GM12878 (cell line): ENCODE measurements around the gene F2. TPM values are rescaled to one million over a fixed set of nuclear protein-coding genes. Genes with fewer than 3 reads are reported as not detected.

Experiments used
- ATAC-seq: fragments of 200-7000 bp; cut with Tn5 transposase; 3 replicates; pipeline ENCODE4 v1.9.1; 2020; ENCODE audit warnings: mild to moderate bottlenecking, moderate library complexity
- BruUV-seq: library from RNA; stranded (reverse); fragments of 400-500 nt; replicated peaks from 2 replicates; lab custom pipeline; 2021; lab: Mats Ljungman, UMichigan
- CTCF ChIA-PET: fragments of 300-600 bp; sonication (Branson Sonifier 250); formaldehyde crosslinking; extraction: SDS; loops from one replicate; lab custom pipeline; 2021; ENCODE audit warnings: inconsistent platforms; lab: Yijun Ruan, JAX
- POLR2A ChIA-PET: fragments of 350-600 bp; formaldehyde crosslinking; extraction: SDS; loops from one replicate; lab custom pipeline; 2021; ENCODE audit warnings: inconsistent platforms; lab: Charles Lee
- RAD21 ChIA-PET: fragments of 300-600 bp; sonication (Branson Sonifier 250); formaldehyde crosslinking; loops from one replicate; lab custom pipeline; 2023; ENCODE audit warnings: antibody characterized with exemption; ENCODE audit not compliant: unreplicated experiment; lab: Charles Lee
- SMC1A ChIA-PET: fragments of 300-600 bp; sonication (Branson Sonifier 250); formaldehyde crosslinking; loops from one replicate; lab custom pipeline; 2023; ENCODE audit not compliant: unreplicated experiment, uncharacterized antibody; lab: Charles Lee
- DNase-seq: peaks from one replicate; pipeline ENCODE4 v3.0.0-alpha.2; 2011; ENCODE audit warnings: low read depth, low spot score
- FAIRE-seq: peaks from 3 replicates; lab custom pipeline; 2011; peaks lifted over from hg19 to GRCh38; lab: Jason Lieb, UNC
- H2AFZ ChIP-seq: 2 replicates; pipeline ENCODE4 v1.6.0; 2011; ENCODE audit warnings: low read depth, low read length, control low read depth; ENCODE audit not compliant: control insufficient read depth
- H3K27ac ChIP-seq: 2 replicates; pipeline ENCODE4 v1.5.1; 2011; ENCODE audit warnings: control low read depth; ENCODE audit not compliant: control insufficient read depth, insufficient read depth
- H3K27me3 ChIP-seq, 2 experiments: replicated peaks in 1 of 2; 2 replicates each; pipeline versions ENCODE4 v1.6.0 to v1.6.1; 2011; ENCODE audit warnings: low read length in 1 of 2; ENCODE audit not compliant: control insufficient read depth in 2 of 2, insufficient read depth in 2 of 2
- H3K36me3 ChIP-seq, 2 experiments: 2 replicates each; pipeline ENCODE4 v1.5.1; 2011; ENCODE audit warnings: low read length in 1 of 2; ENCODE audit not compliant: control insufficient read depth in 2 of 2, insufficient read depth in 2 of 2
- H3K4me1 ChIP-seq: 2 replicates; pipeline ENCODE4 v1.6.1; 2011; ENCODE audit warnings: mild to moderate bottlenecking, low read length, moderate library complexity, mixed read lengths; ENCODE audit not compliant: control insufficient read depth, insufficient read depth
- H3K4me2 ChIP-seq: 2 replicates; pipeline ENCODE4 v1.6.0; 2011; ENCODE audit warnings: control low read depth; ENCODE audit not compliant: control insufficient read depth, insufficient read depth
- H3K4me3 ChIP-seq: fragments of 200-600 bp; sonication (generic); 2 replicates; pipeline ENCODE4 v1.5.1; 2016
- H3K79me2 ChIP-seq: 2 replicates; pipeline ENCODE4 v1.6.0; 2011; ENCODE audit warnings: low read length; ENCODE audit not compliant: control insufficient read depth, insufficient read depth
- H3K9ac ChIP-seq: 2 replicates; pipeline ENCODE4 v1.8.0; 2011; ENCODE audit warnings: low read length, control low read depth, mixed read lengths; ENCODE audit not compliant: control insufficient read depth, insufficient read depth
- H3K9me3 ChIP-seq: replicated peaks from 3 replicates; pipeline ENCODE4 v1.5.1; 2011; ENCODE audit warnings: mild to moderate bottlenecking, low read length; ENCODE audit not compliant: control insufficient read depth, insufficient read depth
- H4K20me1 ChIP-seq: 2 replicates; pipeline ENCODE4 v1.6.0; 2011; ENCODE audit not compliant: control insufficient read depth, insufficient read depth
- BRCA1 ChIP-seq: IDR thresholded peaks from 2 replicates; pipeline ENCODE4 v1.6.1; 2011; ENCODE audit warnings: low read depth, low read length, improper control_type of control experiment
- CBFB ChIP-seq: IDR thresholded peaks from 2 replicates; pipeline ENCODE4 v1.6.1; 2016; ENCODE audit warnings: antibody characterized with exemption, low read depth
- EGR1 ChIP-seq, 2 experiments: IDR thresholded peaks; 1 replicate in 1 of 2; 2 replicates in 1 of 2; pipeline ENCODE4 v1.6.1; 2011 to 2012; ENCODE audit warnings: low read depth in 2 of 2, low read length in 2 of 2, borderline replicate concordance in 1 of 2, mild to moderate bottlenecking in 1 of 2, moderate library complexity in 1 of 2
- HSF1 ChIP-seq: fragments of 150-350 bp; IDR thresholded peaks from 2 replicates; pipeline ENCODE4 v1.6.1; 2014; ENCODE audit warnings: mild to moderate bottlenecking, low read depth, low read length
- KAT2A ChIP-seq: conservative IDR thresholded peaks from 2 replicates; pipeline ENCODE4 v1.6.1; 2011; ENCODE audit warnings: low read depth, low read length; ENCODE audit not compliant: control insufficient read depth
- MYB ChIP-seq: fragments of 150-350 bp; IDR thresholded peaks from 2 replicates; pipeline ENCODE4 v1.6.1; 2014; ENCODE audit warnings: mild to moderate bottlenecking, low read depth, low read length, borderline replicate concordance
- NFYA ChIP-seq: IDR thresholded peaks from 2 replicates; pipeline ENCODE4 v1.6.1; 2011; ENCODE audit warnings: low read depth, mild to moderate bottlenecking, low read length, improper control_type of control experiment, borderline replicate concordance
- PAX8 ChIP-seq: fragments of 450-650 bp; IDR thresholded peaks from 2 replicates; pipeline ENCODE4 v1.6.1; 2017; ENCODE audit warnings: mild to moderate bottlenecking, moderate library complexity
- RB1 ChIP-seq: fragments of 450-650 bp; formaldehyde crosslinking; IDR thresholded peaks from 2 replicates; pipeline ENCODE4 v1.6.1; 2017; ENCODE audit warnings: mild to moderate bottlenecking, borderline replicate concordance
- RBBP5 ChIP-seq: fragments of 200-600 bp; sonication (generic); conservative IDR thresholded peaks from 2 replicates; pipeline ENCODE4 v1.6.1; 2016
- SPI1 ChIP-seq: IDR thresholded peaks from 2 replicates; pipeline ENCODE4 v1.6.1; 2011; ENCODE audit warnings: low read depth, mild to moderate bottlenecking, low read length, moderate library complexity, borderline replicate concordance; ENCODE audit not compliant: insufficient read depth
- SRF ChIP-seq, 2 experiments: IDR thresholded peaks; 2 replicates each; pipeline ENCODE4 v1.6.1; 2011; ENCODE audit warnings: low read depth in 2 of 2, low read length in 2 of 2, mild to moderate bottlenecking in 1 of 2, moderate library complexity in 1 of 2
- TCF3 ChIP-seq: IDR thresholded peaks from 2 replicates; pipeline ENCODE4 v1.6.1; 2012; ENCODE audit warnings: low read depth, mild to moderate bottlenecking, low read length, borderline replicate concordance; ENCODE audit not compliant: insufficient read depth
- ZBTB4 ChIP-seq: fragments of 450-650 bp; formaldehyde crosslinking; IDR thresholded peaks from 2 replicates; pipeline ENCODE4 v1.4.0; 2022; ENCODE audit warnings: mild to moderate bottlenecking, moderate library complexity
- WGBS: methylation state at CpG from one replicate; pipeline ENCODE4 v1.1.6; 2016; ENCODE audit warnings: low lambda C conversion rate; ENCODE audit not compliant: insufficient replicate concordance, insufficient coverage; ENCODE audit errors: missing lambda C conversion rate; 5-methylcytosine and 5-hydroxymethylcytosine counted together
- in situ Hi-C: fragments of 300-500 bp; cut with MboI; formaldehyde crosslinking; loops from 9 replicates; pipeline ENCODE4 v1.14.3; 2018; ENCODE audit warnings: mixed read lengths
- intact Hi-C: fragments of 100-400 bp; cut with micrococcal nuclease; formaldehyde crosslinking; loops from one replicate; pipeline ENCODE4 v1.14.2; 2022; ENCODE audit not compliant: unreplicated experiment
- polyA plus RNA-seq, 11 experiments: library from polyadenylated mRNA; depleted of rRNA in 4 of 11; unstranded in 6 of 11; stranded (reverse) in 5 of 11; fragments of >200 nt; fragmentation: Nextera tagmentation in 4 of 11; fragmentation: Illumina TruSeq in 1 of 11; extraction: Ambion mirVana in 4 of 11; extraction: Trizol in 1 of 11; gene quantifications; 1 replicate in 1 of 11; 2 replicates in 10 of 11; pipeline versions ENCODE4 v1.2.1 to v1.2.3, GENCODE V29; 2011 to 2016; ENCODE audit warnings: inconsistent platforms in 2 of 11, missing spikeins in 2 of 11, low read depth in 1 of 11
- total RNA-seq, 4 experiments: library from RNA; depleted of rRNA in 3 of 4; stranded (reverse); fragments of >200 nt in 3 of 4; fragmentation: Illumina TruSeq in 1 of 4; extraction: Trizol in 1 of 4; gene quantifications; 2 replicates each; pipeline versions ENCODE4 v1.2.1 to v1.2.3, GENCODE V29; 2013 to 2021
- TF ChIP-seq, protein P1 (sequence below): IDR thresholded peaks from 2 replicates; pipeline ENCODE4 v1.6.1; 2012; ENCODE audit warnings: low read depth, low read length, improper control_type of control experiment

F2 gene
- total and polyA plus RNA-seq, 10 of the 15 experiments (the other 5 are each of a cell fraction or from before 2014, with no cell fraction given): 0.23 to 0.72 TPM; not detected in 8

DNA sequence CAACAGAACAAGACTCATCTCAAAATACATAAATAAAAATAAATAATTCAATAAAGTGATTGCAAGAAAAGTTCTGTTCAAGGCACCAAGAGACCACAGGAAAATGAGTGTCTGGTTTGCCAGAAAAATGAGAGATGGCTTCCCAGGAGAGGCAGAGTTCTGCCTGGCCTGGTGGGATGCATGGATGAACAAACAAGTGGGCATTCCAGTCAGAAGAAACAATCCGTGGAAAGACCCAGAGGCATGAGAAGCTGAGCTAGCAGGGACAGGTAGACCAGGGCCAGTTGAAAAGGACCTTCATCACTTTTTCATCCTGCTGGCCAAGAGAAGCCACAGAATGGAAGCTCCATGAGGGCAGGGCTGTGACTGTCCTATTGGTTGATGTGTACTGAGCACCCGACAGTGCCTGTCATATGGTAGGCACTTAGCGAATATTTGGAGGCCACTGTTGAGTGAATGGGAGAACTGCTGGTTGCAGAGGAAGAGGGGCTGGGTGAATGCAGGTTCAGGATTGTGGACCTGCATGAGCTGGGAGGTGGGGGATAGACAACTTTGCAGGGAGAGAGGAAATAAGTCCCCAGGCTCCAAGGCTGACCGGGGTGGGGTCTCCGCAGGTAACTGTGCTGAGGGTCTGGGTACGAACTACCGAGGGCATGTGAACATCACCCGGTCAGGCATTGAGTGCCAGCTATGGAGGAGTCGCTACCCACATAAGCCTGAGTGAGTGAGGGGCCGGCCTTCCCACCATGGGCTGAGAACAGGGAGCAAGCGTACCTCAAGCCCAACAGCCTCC, 3.7 kb downstream of the F2 start (continued):
- TF ChIP-seq RBBP5 (no peak), BRCA1 (no peak), SPI1 (no peak)

GRCh38 chr11:46723359-46723680, 4.3 kb downstream of the F2 start:
- Histone ChIP-seq H2AFZ (no peak overlapping the region), H4K20me1 (no peaks in the 10 kb centered on the region), H3K4me1 (no peaks in the 10 kb centered on the region; the same call in 1 of the 2 replicates), H3K4me3 (no peak overlapping the region), H3K9me3 (no peaks in the 10 kb centered on the region), H3K9ac (no peak overlapping the region), H3K27ac (no peak overlapping the region), H3K4me2 (no peak overlapping the region), H3K36me3 (no peaks in the 10 kb centered on the region), H3K27me3 (no peaks in the 10 kb centered on the region), H3K79me2 (no peaks in the 10 kb centered on the region)
- ChIA-PET POLR2A (interaction anchor here (0.6 kb wide), 1 partner anchor 193 kb away, joined by 3 read pairs; no protein-coding TSS in a partner anchor), SMC1A (no interaction called here), CTCF (no interaction called here), RAD21 (no interaction called here)
- no peak for ATAC-seq
- FAIRE-seq: no peak
- intact Hi-C loops (no loop called here), in situ Hi-C loops (no loop called here)
- no peak for DNase-seq
- TF ChIP-seq HSF1 (no peak), ZBTB4 (no peak), CBFB (no peak), RB1 (no peak), MYB (no peak), TCF3 (no peak), KAT2A (no peak), SRF (IDR thresholded peaks at IDR 0.05; ENCODE audit: low read depth in 2 of 2, low read length in 2 of 2) (no peak), PAX8 (no peak), NFYA (no peak), EGR1 (IDR thresholded peaks at IDR 0.05; ENCODE audit: borderline replicate concordance in 1 of 2, low read depth in 2 of 2, low read length in 2 of 2) (no peak)
- TF ChIP-seq, protein P1, sequence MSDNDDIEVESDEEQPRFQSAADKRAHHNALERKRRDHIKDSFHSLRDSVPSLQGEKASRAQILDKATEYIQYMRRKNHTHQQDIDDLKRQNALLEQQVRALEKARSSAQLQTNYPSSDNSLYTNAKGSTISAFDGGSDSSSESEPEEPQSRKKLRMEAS: no peak
- WGBS: 67% methylated on average over 8 of the region's 8 CpGs
- no TSS peak for BruUV-seq
